SW 1271 (cell line): ENCODE measurements around the gene IST1.
"Not testable (repeated sequence)": the region's sequence is repeated elsewhere in the genome, so short reads cannot be mapped to it uniquely, and the experiment has no call there.

Experiments
- DNase-seq, 2 experiments: peaks; one replicate each; lab custom pipeline; 2025; lab: John Stamatoyannopoulos, UW

IST1 gene

GRCh38 chr16:71894921-71895678, at the start of gene IST1:
Gene IST1 (plus strand): TSS chr16:71895531. CDS start chr16:71915641, 20,110 bp downstream.
- DNase-seq, result peak; percentile 93 to 96

GRCh38 chr16:71845639-71846430, 49.5 kb upstream of the IST1 start, which contains the start of gene ATXN1L:
Gene ATXN1L (plus strand): TSS chr16:71845976. CDS start chr16:71849741, 3,765 bp downstream.
- peak; percentile 74 to 86 for DNase-seq

- DNase-seq, result no peak
Measured at GRCh38 chr16:71846431-71846830, 48.9 kb upstream of the IST1 start.

GRCh38 chr16:71847096-71847495, 48.2 kb upstream of the IST1 start:
- no peak for DNase-seq

GRCh38 chr16:71848622-71849021, 46.7 kb upstream of the IST1 start:
- DNase-seq, result no peak

GRCh38 chr16:71851746-71852145, 43.6 kb upstream of the IST1 start:
- DNase-seq, result no peak

GRCh38 chr16:71852158-71852557, 43.2 kb upstream of the IST1 start:
- DNase-seq, result no peak

- DNase-seq, result no peak
Measured at GRCh38 chr16:71852561-71852960, 42.8 kb upstream of the IST1 start.

- DNase-seq, result no peak
Measured at GRCh38 chr16:71853413-71853812, 41.9 kb upstream of the IST1 start.

- no peak for DNase-seq
Measured at GRCh38 chr16:71854369-71854948, 40.9 kb upstream of the IST1 start.

GRCh38 chr16:71855937-71856662, 39.2 kb upstream of the IST1 start:
- no peak for DNase-seq

- no peak for DNase-seq
Measured at GRCh38 chr16:71859762-71860521, 35.4 kb upstream of the IST1 start.

GRCh38 chr16:71863995-71864394, 31.3 kb upstream of the IST1 start:
- no peak for DNase-seq

- DNase-seq, result no peak
Measured at GRCh38 chr16:71865173-71865863, 30.0 kb upstream of the IST1 start.

- not testable (repeated sequence) for DNase-seq
Measured at GRCh38 chr16:71867175-71867574, 28.2 kb upstream of the IST1 start.

GRCh38 chr16:71867939-71868338, 27.4 kb upstream of the IST1 start:
- DNase-seq, result no peak

GRCh38 chr16:71869089-71869488, 26.2 kb upstream of the IST1 start:
- no peak for DNase-seq

GRCh38 chr16:71870818-71871217, 24.5 kb upstream of the IST1 start:
- no peak for DNase-seq

GRCh38 chr16:71873199-71873598, 22.1 kb upstream of the IST1 start:
- no peak for DNase-seq

GRCh38 chr16:71878911-71879310, 16.4 kb upstream of the IST1 start:
- no peak for DNase-seq

- DNase-seq, result no peak
Measured at GRCh38 chr16:71880176-71880575, 15.2 kb upstream of the IST1 start.
